ENCODE data around the gene PDHX.
A peak's percentile ranks its signal among the peaks of the same experiment; 100 is the strongest.
"Not testable (repeated sequence)": the region's sequence is repeated elsewhere in the genome, so short reads cannot be mapped to it uniquely, and the experiment has no call there.

The PDHX gene

DNA sequence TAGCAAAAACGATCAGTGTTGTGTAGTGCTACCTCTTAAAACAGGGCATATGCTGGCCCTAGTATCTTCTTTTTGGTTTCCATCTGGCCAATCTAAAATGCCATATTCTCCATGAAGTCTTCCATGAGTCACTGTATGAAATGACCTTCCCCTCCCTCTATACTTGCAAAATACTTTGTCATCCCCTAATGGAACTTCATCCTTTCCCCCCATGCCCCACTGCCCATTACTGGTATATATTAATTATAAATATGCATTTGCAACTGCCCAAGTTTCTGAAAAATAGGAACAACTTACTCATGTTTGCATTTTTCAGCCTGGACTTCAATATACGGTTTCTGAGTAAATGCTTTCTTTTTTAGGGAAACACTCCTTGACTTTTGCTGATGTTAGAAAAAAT lies 4.7 kb upstream of the PDHX start:
- no peak for DNase-seq

DNA sequence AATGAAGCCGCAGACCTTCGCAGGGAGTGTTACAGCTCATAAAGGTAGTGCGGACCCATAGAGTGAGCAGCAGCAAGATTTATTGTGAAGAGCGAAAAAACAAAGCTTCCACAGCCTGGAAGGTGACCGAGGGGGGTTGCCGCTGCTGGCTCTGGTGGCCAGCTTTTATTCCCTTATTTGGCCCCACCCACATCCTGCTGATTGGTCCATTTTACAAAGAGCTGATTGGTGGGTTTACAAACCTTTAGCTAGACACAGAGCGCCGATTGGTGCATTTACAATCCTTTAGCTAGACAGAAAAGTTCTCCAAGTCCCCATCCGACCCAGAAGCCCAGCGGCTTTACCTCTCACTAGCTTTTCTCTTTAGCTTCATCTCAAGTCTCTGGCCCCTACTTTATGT lies 2.9 kb upstream of the PDHX start:
- DNase-seq = not testable (repeated sequence)

DNA sequence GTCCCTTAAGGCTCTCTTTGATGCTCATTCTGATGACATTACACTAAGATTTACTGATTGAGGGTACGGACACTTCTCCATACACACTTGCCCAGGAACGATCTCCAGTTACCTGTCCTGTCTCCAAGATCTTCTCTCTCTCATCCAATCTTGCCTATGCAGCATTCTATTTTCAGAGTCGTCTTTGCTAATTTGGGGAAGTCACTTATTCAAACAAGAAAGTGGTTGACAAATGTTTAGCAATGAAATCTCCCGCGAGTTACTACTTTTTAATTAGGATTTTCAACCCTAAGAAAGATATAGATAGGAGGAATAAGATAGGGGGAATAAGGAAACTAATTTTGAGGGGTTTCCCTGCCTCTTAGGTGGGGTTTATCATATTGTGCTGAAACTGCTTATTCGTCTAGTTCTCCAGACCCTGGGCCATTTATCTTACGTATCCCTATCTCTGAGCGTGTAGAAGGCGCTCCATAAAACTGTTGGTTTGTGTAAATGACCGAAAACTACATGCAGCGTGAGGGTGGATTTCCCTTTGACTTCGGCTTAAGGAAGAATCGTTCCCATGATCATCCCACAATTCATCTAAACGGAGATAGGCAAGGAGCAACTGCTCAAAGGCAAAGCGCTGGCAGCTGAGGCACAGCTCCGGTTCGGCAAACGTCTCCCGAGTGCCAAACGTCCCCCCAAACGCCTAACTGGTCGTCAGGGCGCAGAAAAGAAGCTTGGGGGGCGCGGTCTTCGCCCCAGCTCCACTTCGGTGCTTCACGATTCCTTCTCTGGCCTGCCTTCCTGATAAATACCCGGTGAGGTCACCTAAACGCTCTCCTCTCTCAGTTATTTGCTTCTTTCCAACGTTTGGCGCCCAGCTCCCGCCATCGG lies 1.0 kb upstream of the PDHX start:
- peak in 1 of 6 experiments; percentile 24 for DNase-seq

DNA sequence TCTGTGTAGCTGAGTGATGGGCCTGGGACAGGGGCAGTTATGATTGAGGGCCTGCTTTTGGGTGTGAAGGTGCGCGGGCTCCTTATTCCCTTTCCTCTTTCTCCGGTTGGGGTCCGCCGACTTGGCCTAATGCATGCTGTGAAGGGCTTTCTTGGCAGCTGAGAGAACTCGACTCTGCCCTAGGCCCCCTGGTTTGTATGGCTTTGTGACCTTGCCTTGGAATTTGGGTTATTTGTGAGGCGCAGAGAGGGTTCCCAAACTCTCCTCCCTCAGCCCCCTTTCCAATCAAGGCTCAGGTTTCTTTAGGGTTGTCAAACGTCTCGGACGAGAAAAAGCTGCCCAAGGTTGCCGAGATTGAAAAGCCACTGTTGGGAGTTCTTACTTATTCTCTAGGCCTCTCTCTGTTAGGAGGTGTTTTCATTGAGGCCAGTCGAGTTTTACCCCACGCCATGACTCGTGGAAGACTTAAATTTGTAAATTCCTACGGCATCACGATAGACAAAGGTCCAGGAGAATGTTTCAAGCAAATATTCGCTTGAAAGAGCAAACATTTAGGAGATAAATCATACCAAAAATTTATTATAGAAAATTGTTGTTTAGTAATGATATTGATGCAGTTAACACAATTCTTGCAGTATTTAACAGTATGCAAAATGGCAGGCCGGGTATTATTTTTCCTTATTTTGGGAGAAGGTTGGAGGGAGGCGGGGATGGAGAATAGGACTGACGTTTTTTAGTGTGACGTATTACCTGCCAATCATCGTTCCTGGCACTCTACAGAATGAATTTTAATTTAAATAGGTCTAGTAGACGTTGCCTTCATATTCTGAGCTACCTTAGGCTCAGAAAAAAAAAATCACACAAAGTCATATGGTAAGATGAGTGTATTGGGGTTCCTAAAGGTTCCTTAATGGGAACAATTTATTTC lies 689 bp downstream of the PDHX start:
- peak in 4 of 6 experiments; percentile 24 to 53 (median 36) for DNase-seq

DNA sequence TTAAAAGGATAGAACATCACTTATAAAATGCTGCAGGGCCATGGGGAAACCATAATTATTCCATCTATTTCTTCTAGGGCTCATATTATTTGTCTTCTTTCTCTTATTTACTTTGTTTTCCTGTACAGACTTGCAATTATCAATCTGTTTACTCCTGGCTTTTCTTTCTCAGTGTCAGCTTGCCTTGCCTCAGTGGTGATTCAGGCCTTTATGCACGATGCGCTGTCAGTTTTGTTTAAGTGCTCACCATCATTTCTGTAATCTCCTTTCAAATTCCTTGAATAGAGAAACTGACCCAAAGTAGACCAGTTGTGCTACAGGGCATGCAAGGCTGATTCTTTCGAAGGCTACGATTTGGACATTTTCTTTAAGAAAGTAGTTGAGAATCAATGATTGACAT lies 4.7 kb downstream of the PDHX start:
- DNase-seq = no peak

DNA sequence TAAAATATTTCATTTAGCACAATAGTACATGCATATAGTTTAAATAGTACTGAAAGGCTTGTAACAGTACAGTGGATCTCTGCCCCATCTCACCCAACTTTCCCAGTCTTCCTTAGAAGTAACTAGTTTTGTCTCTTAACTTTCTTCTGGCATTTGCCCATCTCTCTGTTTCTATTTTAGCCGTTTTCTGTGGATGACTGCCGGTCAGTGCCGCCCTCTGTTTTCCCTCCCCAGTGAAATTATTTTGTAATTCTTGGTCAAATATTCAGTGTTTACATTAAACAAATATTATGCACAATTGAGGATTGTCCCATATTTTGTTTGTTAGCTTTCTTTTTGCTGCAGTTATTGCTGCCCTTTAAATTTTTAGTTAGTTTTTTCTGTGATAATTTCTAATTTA lies 8.3 kb downstream of the PDHX start:
- DNase-seq = no peak

DNA sequence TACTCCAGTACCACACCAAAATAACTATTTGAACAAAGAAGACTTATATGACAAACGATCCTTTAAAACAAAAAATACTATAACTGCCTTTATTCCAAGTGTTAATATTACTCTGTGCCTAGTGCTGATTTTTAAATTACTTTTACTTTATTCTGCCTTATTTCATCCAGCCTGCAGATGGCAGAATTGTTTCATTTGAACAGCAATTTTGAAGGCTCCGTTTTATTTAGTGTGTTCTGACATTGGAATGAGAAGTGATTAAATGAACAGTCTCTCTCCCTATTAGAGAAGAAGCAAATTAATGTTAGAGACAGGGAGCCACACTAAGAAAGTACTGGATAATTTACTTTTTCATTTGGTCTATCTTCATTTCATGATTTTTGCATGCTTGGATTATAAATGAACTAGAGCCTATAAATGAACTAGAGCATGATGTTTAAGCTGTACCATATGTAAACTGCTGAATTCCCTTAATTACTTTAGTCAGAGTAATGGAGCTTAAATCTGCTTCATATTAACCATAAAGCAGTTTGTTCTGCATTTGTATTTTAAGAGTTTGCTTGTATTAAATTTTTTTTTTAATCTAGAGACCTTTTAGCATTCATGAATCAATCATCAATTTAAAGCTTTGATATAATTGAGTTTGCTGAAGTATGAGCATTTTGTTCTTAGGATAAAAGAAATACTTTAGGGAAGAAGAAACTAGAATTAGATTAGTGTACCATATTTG lies 9.8 kb downstream of the PDHX start:
- DNase-seq = peak in 2 of 6 experiments; percentile 54 to 67

DNA sequence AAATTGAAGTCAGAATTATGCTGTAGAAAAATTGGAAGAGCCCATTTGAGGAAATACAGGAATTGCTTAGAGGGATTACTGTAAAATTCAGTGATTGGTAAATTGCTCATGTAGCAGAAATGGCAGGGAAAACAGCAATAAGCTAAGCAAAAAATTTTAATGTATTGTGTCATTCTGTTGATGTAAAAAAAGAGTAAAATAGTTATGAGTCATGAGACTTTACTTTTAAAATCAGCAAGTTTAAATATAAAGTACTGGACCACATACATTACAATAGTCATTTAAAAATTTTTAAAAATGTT lies 10.4 kb downstream of the PDHX start:
- no peak for DNase-seq

DNA sequence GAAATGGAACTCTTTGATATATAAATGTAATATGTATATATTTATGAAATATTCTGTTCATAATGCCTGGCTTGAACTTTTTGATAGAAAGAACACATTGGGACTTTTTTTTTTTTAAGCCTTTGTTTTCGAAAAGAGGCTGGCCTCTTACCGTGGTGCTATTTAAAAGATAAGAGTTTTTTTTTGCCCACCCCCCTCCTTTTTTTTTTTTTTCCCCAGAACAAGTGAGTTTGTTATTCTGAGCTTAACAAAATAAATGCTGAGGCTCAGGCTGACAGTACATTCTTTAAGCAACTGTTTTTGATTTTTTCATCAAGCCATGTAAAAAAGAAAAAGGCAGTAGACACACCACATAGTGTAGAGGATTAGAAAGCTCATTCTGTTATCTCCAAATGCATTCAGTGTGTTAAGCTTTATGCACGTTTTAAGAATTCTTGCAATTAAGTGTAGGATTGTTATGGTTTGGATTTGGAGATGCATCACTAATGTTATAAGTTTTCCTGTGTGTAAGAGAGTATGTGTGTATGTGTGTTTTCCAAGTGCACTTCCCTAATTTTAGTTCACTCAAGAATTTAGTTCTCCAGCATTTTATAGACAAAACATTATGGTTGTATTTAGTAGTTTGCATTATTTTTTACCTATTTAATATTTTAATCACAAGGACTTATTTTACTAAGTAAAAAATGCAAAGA lies 12.0 kb downstream of the PDHX start:
- no peak for DNase-seq

DNA sequence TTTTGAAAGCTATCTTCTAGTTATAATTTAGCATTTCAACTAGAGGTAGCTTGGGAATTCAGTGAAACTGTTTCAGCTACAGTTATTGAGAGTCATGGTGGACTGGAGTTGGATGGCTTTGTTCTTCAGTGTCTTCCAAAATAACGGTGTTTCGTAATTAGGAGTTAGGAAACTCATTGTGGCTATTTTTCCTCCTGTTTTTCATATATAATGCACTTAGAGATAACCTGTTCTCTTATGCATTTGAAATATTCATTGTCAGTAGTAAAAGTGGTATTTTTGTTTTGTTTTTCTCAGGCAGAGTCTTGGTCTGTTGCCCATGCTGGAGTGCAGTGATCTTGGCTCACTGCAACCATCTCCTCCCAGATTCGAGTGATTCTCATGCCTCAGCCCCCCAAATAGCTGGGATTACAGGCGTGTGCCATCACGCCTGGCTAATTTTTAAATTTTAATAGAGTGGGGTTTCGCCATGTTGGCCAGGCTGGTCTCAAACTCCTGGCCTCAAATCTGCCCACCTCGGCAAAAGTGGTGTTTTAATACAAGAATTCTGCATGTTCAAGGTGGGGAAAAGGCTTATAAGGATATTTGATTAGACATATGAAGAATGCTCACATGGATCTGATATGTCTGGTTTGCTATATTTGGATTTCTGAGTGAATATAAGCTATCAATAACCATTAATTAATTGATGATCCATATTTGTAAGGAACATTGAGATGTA lies 12.7 kb downstream of the PDHX start:
- no peak for DNase-seq

DNA sequence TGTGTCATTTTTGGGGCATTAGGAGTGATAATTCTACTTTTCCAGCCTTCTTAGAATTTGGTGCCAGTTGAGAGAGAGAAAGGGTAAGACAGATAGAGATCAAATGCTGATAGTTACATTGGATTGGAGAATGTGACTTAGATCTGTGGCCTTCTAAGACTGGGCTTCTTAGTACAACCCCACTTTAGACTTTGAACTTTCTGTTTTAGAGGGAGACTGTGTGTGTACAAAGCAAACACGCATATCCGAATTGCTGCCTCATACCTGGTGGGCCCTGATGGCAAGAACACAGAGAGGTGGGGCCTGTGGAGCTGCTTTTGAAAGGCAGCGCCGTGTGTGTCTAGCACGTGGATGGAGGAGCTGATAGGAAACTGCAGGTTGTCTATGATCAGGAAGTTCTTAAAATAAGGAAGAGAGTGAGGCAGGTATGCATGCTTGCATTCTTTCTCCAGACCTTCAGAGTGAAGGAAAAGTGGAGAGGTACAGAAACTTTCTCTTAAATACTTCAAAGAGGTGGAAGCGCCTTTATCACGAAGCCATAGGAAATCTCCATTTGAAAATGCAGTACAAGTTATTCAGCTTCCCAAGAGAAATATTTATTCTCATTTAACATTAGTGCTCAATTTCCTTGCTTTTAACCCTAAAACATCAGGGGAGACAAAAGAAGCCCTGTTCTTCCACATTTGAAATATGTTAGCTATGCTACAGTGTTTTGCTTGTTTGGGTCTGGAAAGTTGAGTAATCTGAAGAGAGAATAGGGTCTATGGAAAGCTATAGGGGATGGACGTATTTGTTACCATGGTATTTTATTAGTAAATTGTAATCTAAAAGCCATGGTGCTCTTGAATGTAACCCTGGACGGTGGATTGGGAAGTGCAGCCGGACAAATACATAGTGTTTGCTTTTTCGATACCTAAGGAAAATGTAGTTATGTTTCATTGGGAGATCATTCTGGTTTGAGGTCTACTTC lies 13.7 kb downstream of the PDHX start:
- DNase-seq = no peak

DNA sequence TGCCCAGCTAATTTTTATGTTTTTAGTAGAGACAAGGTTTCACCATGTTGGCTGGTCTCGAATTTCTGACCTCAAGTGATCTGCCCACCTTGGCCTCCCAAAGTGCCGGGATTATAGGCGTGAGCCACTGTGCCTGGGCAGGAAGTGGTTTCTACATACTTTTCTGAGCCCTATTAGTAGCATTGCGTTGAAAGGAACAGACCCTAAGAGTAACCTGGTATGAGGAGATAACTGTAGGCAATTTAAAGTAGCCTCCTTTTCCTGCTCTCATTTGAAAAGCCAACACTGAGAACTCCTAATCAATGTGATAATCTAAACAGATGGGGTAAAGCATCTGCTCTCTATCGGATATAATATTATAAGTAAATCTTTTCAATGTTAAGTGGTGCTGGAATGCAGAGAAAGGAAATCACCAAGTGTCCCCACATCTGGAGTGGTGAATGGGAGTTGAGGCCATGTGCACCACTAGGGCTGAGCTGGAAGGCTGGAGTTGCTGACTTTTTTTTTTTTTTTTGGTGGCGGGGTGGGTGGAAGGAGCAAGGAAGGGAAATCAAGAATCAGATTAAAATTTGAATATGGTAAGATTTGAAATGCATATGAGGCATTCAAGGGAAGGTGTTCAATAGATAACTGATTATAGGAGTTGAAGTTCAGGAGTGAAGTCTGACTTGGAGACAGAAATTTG lies 20.7 kb downstream of the PDHX start:
- no peak for DNase-seq

DNA sequence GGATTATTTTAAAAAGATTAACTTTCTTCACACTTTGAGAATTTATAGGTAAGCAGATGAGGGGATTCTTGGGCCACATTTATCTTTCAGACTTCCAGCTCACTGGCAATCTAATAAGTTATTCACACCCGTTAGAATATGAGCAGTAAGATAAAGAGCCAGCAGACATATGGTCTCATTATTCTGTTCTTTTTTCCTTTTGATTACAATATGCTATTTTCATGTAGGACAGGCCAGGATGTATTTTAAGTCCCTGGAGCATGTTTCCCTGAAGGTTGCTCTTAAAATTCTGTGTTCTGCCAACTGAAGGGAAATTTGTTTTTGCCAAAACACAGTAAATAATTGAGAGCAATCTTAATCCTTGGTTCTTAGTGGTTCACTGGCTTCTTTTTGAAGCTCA lies 22.2 kb downstream of the PDHX start:
- DNase-seq = no peak

DNA sequence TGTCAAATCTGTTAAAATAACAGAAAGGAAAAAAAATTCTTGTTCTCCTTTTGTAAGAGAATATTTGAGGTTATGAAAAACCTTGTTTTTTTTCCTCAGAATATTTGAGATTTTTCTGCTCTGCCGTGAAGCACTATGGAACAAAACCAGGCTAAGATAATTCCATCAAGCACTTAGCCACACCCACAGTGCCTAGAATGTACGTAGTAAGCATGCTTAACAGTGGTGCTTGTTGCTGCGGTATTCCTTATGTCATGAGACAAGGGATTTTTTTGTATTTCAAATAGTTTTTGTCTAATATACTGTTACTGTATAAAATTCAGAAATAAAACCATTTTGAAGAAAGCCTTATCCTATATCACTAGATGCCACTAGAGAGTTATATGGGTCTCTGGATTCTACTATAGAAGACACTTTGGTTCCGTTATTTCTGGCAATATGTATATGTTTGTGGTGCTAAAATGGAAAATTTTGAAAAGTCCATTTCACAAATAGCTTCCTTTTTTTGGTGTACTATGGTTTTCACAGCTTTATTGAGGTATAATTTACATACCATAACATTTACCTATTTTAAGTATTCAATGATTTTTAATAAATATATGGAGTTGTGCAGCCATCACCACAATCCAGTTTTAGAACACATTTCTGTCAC lies 23.7 kb downstream of the PDHX start:
- DNase-seq = no peak

DNA sequence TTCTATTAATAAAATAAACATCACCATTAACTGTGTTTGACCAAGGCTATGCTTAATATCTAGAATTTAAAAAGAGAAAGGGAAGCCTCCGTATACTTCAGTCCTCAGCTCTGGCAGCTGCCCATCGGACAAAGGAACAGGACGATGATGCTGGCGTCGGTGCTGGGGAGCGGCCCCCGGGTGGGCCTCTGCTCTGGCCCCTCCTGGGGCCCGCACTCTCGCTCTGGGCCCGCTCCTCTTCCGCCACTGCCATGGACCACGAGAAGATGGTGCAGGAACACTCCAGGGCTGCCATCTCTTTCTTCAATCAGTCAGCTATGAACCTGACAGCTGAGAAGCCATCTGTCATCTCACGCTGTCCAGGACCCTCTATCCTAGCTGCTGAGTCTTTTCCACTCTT lies 25.3 kb downstream of the PDHX start:
- no peak for DNase-seq

DNA sequence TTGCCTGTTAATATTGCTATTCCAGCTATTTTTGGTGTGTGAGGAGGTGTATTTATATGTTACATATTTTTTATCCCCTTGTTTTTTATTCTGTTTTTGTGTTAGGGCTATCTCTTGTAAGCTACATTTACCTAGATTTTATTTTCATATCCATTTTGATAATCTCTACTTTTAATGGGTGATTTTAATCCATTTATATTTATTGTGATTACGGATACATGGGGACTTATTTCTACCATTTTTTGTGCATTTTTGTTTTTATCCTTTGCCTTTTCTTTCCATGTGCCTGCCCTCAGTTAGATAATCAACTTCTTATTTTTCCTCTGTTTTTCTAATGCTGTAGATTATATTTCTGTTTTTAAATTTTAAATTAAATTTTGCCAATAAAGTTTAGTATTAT lies 28.3 kb downstream of the PDHX start:
- DNase-seq = no peak

DNA sequence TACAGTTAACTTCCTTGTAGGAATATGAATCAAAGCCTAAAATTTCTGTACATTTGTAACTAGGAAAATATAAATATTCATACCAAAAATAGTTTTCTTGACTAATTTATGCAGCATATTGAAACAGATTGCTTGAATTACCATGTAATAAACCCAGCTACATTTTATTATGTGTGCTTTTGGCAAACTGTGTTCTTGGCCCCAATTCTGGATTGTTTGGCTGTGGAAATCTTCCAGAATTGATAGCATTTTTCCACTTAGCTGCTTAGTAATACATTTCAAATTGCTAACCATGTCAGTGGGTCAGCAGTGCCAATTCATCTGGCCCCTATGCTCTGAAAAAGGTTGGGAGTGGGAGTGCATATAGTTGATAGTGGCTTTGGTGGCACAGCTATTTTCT lies 32.3 kb downstream of the PDHX start:
- DNase-seq = no peak

DNA sequence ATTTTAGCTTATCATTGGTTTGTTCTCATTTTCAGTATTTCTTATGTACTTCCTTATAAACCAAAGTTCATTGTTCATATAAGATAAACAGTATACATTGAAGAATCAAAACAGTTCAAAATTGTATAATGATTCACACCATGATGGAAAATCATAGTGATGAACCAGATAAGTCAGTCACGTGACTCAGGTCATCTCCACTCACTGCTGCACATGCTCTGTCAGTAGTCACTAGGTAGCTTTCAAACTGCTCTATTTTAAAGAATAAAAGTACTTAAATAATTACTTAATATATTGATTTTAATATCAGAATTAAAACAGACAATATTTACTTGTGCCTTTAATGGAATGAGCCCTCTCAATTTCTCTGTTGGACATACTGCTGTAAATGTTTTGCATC lies 37.5 kb downstream of the PDHX start:
- DNase-seq = no peak

DNA sequence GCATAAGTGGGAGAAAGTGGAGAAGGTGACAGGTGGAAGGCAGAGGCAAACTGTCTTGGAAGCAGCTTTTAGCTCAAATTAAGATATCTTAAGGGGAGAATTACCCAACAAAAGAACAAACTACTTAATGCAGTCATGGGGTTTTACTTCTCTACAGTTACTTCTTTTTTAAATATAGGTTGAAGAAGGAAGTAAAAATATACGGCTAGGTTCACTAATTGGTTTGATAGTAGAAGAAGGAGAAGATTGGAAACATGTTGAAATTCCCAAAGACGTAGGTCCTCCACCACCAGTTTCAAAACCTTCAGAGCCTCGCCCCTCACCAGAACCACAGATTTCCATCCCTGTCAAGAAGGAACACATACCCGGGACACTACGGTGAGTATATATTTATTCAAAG lies 40.8 kb downstream of the PDHX start:
- DNase-seq = no peak

DNA sequence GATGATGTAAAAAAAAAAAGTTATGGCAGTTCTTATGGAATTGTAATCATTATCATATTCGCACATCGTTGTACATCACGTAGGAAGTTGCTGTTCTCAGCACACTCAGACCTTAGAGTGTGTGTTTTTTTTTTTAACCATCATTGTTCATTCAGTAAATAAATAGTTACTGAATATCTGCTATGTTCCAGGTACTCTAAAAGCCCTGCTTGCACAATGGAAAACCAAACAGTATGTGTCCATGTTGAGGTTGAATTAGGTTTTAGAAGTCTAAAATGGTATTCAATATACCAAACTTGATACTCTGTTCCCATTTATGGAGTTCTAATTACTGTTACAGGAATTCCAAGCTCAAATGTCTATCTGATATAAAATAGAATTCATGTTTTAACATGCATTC lies 41.2 kb downstream of the PDHX start:
- no peak for DNase-seq
